H54 (cell line): ENCODE data around the gene CCT8.

Source experiments
- DNase-seq: peaks from one replicate; pipeline ENCODE4 v3.0.0; 2011; ENCODE audit warnings: low spot score, mixed read lengths; ENCODE audit not compliant: insufficient read length
- FAIRE-seq: peaks from 3 replicates; lab custom pipeline; 2011; peaks lifted over from hg19 to GRCh38; lab: Jason Lieb, UNC
- POLR2A ChIP-seq: IDR thresholded peaks from 2 replicates; pipeline ENCODE4 v1.6.1; 2011; ENCODE audit warnings: low read depth, mild to moderate bottlenecking, low read length

The CCT8 gene, protein sequence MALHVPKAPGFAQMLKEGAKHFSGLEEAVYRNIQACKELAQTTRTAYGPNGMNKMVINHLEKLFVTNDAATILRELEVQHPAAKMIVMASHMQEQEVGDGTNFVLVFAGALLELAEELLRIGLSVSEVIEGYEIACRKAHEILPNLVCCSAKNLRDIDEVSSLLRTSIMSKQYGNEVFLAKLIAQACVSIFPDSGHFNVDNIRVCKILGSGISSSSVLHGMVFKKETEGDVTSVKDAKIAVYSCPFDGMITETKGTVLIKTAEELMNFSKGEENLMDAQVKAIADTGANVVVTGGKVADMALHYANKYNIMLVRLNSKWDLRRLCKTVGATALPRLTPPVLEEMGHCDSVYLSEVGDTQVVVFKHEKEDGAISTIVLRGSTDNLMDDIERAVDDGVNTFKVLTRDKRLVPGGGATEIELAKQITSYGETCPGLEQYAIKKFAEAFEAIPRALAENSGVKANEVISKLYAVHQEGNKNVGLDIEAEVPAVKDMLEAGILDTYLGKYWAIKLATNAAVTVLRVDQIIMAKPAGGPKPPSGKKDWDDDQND

GRCh38 chr21:29073222-29074006 lies at the start of gene CCT8:
TSS of gene CCT8 (minus strand) at chr21:29073648. CDS start at chr21:29073590, 58 bp downstream.
- peak; percentile 94 for TF ChIP-seq POLR2A
- peak; percentile 95 for FAIRE-seq
- DNase-seq, result peak; percentile 93

DNA sequence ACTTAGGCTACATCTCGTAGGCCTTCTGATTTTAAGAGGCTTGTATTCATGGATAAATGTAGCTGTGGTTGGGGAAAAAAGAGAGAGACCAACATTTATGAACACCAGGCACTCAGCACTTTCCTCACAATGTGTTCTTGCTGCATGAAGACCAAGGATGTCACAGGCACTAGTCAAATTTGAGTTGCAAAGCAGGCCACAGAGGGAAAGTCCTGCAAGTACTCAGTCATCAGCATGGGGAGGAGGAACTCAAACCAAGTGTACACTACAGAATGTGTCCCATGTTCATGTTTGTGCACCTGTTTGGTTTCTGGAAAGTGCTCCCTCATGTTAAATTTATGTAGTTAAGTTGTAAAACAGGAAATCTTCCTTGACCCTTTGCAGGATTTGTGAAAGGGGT lies 48.3 kb upstream of the CCT8 start:
- no peak for DNase-seq
- no peak for FAIRE-seq
- no peak for TF ChIP-seq POLR2A

GRCh38 chr21:29117372-29117955 lies 44.0 kb upstream of the CCT8 start:
- DNase-seq (no peak), FAIRE-seq (no peak)
- no peak for TF ChIP-seq POLR2A

GRCh38 chr21:29115899-29116298 lies 42.5 kb upstream of the CCT8 start:
- TF ChIP-seq POLR2A, result no peak
- no peak for DNase-seq
- FAIRE-seq, result no peak

DNA sequence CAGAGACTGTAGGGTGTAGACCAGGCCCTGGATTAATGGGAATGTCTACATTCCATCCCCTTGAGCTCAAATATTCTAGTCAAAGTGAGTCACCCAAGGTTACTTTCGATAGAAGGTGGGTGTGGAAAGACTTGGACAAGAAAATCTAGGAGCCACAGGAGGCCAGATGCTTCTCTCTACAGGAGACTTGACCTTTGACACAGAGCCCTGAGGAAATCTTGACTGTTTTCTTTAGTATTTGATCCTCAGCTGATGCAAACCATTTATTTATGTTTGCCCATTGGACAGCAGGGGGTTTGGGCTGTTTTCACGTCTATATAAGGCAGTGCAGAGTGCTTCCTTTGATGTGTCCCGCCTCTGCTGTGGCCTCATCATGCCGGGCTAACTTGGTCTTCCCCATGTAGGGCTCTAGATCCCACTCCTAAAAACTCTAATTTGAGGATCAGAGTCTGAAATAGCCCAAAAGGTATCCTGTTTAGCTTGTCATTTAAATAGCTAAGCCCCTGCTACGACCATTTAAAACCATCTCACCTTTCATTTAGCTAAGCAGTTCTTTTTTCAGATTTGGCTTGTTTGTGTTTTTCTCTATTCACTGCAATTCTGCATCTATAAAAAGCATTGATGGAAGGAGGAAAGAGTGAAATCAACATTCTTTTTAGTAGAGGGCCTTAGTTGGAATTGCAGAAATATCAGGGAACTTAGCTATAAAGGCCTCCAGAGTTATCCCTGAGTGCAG lies 41.5 kb upstream of the CCT8 start:
- TF ChIP-seq POLR2A, result no peak
- DNase-seq (peak; percentile 77), FAIRE-seq (peak; percentile 76)

GRCh38 chr21:29105218-29105617 lies 31.8 kb upstream of the CCT8 start:
- peak; percentile 6 for FAIRE-seq
- TF ChIP-seq POLR2A, result no peak
- DNase-seq, result peak; percentile 42

GRCh38 chr21:29104239-29104708 lies 30.8 kb upstream of the CCT8 start:
- FAIRE-seq, result no peak
- no peak for DNase-seq
- no peak for TF ChIP-seq POLR2A

GRCh38 chr21:29102791-29103257 lies 29.4 kb upstream of the CCT8 start:
- FAIRE-seq (no peak), DNase-seq (no peak)
- TF ChIP-seq POLR2A, result no peak

DNA sequence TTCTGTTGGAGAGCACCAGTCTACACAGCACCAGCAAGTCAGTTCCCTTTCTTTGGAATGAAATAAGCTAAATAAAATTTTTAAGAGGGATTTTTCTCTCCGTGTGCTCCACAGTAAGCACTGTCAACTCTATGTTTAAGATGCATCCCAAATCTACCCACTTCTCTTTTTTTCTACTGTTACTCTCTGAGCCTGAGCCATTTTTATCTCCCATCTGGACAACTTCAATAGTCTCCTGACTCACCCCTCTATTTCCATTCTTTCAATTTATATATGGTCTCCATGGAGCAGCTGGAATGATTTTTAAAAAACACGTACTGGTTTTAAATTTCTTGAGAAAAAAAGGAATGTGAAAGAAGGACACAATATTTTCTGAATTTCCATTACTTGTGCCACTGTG lies 24.7 kb upstream of the CCT8 start:
- DNase-seq (no peak), FAIRE-seq (no peak)
- TF ChIP-seq POLR2A, result no peak

- DNase-seq, result no peak
- TF ChIP-seq POLR2A, result no peak
- no peak for FAIRE-seq
Observed at GRCh38 chr21:29096218-29097015, 23.0 kb upstream of the CCT8 start.

- DNase-seq (no peak), FAIRE-seq (peak; percentile 55)
Observed at GRCh38 chr21:29092102-29092959, 18.9 kb upstream of the CCT8 start.

More at GRCh38 chr21:29092102-29092959, 18.9 kb upstream of the CCT8 start:
- no peak for TF ChIP-seq POLR2A
